H1 (cell line): ENCODE data around the gene LECT2. TPM values are rescaled to one million over a fixed set of nuclear protein-coding genes. Genes with fewer than 3 reads are reported as not detected.

ENCODE experiments used
- CTCF ChIA-PET: fragments of 300-600 bp; sonication (Branson Sonifier 250); formaldehyde crosslinking; loops from one replicate; lab custom pipeline; 2021; ENCODE audit not compliant: partially characterized antibody; lab: Charles Lee
- POLR2A ChIA-PET: fragments of 300-600 bp; sonication (Branson Sonifier 250); formaldehyde crosslinking; loops from one replicate; lab custom pipeline; 2021; ENCODE audit warnings: inconsistent platforms; ENCODE audit not compliant: partially characterized antibody; lab: Charles Lee
- DNase-seq, 2 experiments: peaks; one replicate each; pipeline versions ENCODE4 v3.0.0 to v3.0.0-alpha.2; 2010 to 2022; ENCODE audit warnings: low spot score in 2 of 2, low read depth in 1 of 2, mixed read lengths in 1 of 2
- FAIRE-seq: peaks from 2 replicates; lab custom pipeline; 2011; peaks lifted over from hg19 to GRCh38; lab: Jason Lieb, UNC
- H2AFZ ChIP-seq: 2 replicates; pipeline ENCODE4 v1.8.1; 2012; ENCODE audit warnings: low read length, inconsistent platforms
- H2AK5ac ChIP-seq: 2 replicates; pipeline ENCODE4 v1.6.1; 2013; ENCODE audit warnings: low read depth, low read length
- H2BK120ac ChIP-seq: replicated peaks from 2 replicates; pipeline ENCODE3; 2013; ENCODE audit warnings: low read depth, low read length, inconsistent platforms
- H2BK12ac ChIP-seq: 2 replicates; pipeline ENCODE4 v1.6.1; 2013; ENCODE audit warnings: low read depth, low read length
- H2BK15ac ChIP-seq: 2 replicates; pipeline ENCODE4 v1.6.1; 2013; ENCODE audit warnings: low read length
- H2BK20ac ChIP-seq: 2 replicates; pipeline ENCODE4 v1.6.1; 2013; ENCODE audit warnings: low read length
- H2BK5ac ChIP-seq: 2 replicates; pipeline ENCODE4 v1.6.1; 2013; ENCODE audit warnings: low read depth, low read length
- H3K14ac ChIP-seq: 2 replicates; pipeline ENCODE4 v1.6.1; 2013; ENCODE audit warnings: inconsistent platforms; ENCODE audit not compliant: insufficient read length
- H3K18ac ChIP-seq: 2 replicates; pipeline ENCODE4 v1.6.1; 2013; ENCODE audit warnings: low read length; ENCODE audit errors: extremely low read depth
- H3K23ac ChIP-seq: 2 replicates; pipeline ENCODE4 v1.6.1; 2013; ENCODE audit warnings: inconsistent platforms; ENCODE audit not compliant: insufficient read length
- H3K23me2 ChIP-seq: 2 replicates; pipeline ENCODE4 v1.6.1; 2013; ENCODE audit warnings: low read depth, low read length
- H3K27ac ChIP-seq: 2 replicates; pipeline ENCODE4 v1.6.1; 2011; ENCODE audit warnings: low read depth, low read length, inconsistent platforms
- H3K27me3 ChIP-seq, 4 experiments: replicated peaks in 1 of 4; 1 replicate in 1 of 4; 2 replicates in 3 of 4; pipeline versions ENCODE4 v1.6.1 to v1.8.1; 2011 to 2013; ENCODE audit warnings: low read length in 3 of 4, mild to moderate bottlenecking in 3 of 4, inconsistent platforms in 2 of 4, mixed read lengths in 2 of 4, moderate library complexity in 1 of 4; ENCODE audit not compliant: control insufficient read depth in 3 of 4, insufficient read depth in 3 of 4; ENCODE audit errors: extremely low read depth in 1 of 4
- H3K36me3 ChIP-seq, 4 experiments: 2 replicates each; pipeline versions ENCODE4 v1.6.1 to v1.8.1; 2011 to 2013; ENCODE audit warnings: mild to moderate bottlenecking in 4 of 4, low read length in 3 of 4, moderate library complexity in 2 of 4, control low read depth in 1 of 4, inconsistent platforms in 1 of 4; ENCODE audit not compliant: insufficient read depth in 4 of 4, control insufficient read depth in 2 of 4
- H3K4ac ChIP-seq: replicated peaks from 2 replicates; pipeline ENCODE3; 2013; ENCODE audit warnings: low read length, low read depth, mixed read lengths, inconsistent platforms; ENCODE audit not compliant: insufficient read length
- H3K4me1 ChIP-seq, 4 experiments: replicated peaks in 1 of 4; 1 replicate in 1 of 4; 2 replicates in 3 of 4; pipeline versions ENCODE4 v1.6.1 to v1.8.1; 2011 to 2013; ENCODE audit warnings: low read length in 3 of 4, inconsistent platforms in 2 of 4, mixed read lengths in 1 of 4; ENCODE audit not compliant: insufficient read depth in 4 of 4, control insufficient read depth in 3 of 4
- H3K4me2 ChIP-seq, 2 experiments: 2 replicates each; pipeline versions ENCODE4 v1.6.1 to v1.8.1; 2011 to 2013; ENCODE audit warnings: low read depth in 2 of 2, low read length in 2 of 2, control low read depth in 1 of 2, inconsistent platforms in 1 of 2, mild to moderate bottlenecking in 1 of 2; ENCODE audit not compliant: insufficient read depth in 1 of 2
- H3K4me3 ChIP-seq, 4 experiments: fragments of 200-600, 300-600 bp in 1 of 4; sonication (generic), shearing (Covaris generic), sonication (Bioruptor Twin) in 1 of 4; 2 replicates each; pipeline versions ENCODE4 v1.5.1 to v1.8.1; 2011 to 2016; ENCODE audit warnings: low read length in 4 of 4, low read depth in 3 of 4, control low read depth in 2 of 4, inconsistent platforms in 2 of 4, mild to moderate bottlenecking in 2 of 4, mixed read lengths in 1 of 4, moderate library complexity in 1 of 4; ENCODE audit not compliant: insufficient read depth in 2 of 4; ENCODE audit errors: extremely low read depth in 1 of 4
- H3K56ac ChIP-seq: replicated peaks from 2 replicates; pipeline ENCODE3; 2013; ENCODE audit warnings: low read depth, mild to moderate bottlenecking, mixed read lengths, low read length, inconsistent platforms; ENCODE audit not compliant: insufficient read length
- H3K79me1 ChIP-seq: 2 replicates; pipeline ENCODE4 v1.6.1; 2013; ENCODE audit warnings: low read depth, low read length, control low read depth
- H3K79me2 ChIP-seq, 2 experiments: 2 replicates each; pipeline versions ENCODE4 v1.6.1 to v1.8.1; 2012 to 2013; ENCODE audit warnings: low read length in 2 of 2, mild to moderate bottlenecking in 2 of 2, inconsistent platforms in 1 of 2; ENCODE audit not compliant: insufficient read depth in 2 of 2, control insufficient read depth in 1 of 2
- H3K9ac ChIP-seq, 4 experiments: replicated peaks in 1 of 4; 1 replicate in 1 of 4; 2 replicates in 3 of 4; pipeline versions ENCODE4 v1.6.1 to v1.8.1; 2011 to 2013; ENCODE audit warnings: low read depth in 3 of 4, low read length in 3 of 4, control low read depth in 2 of 4, mild to moderate bottlenecking in 2 of 4, moderate library complexity in 2 of 4, inconsistent platforms in 1 of 4; ENCODE audit errors: extremely low read depth in 1 of 4
- H3K9me3 ChIP-seq, 2 experiments: 2 replicates each; pipeline versions ENCODE4 v1.6.1 to v1.8.1; 2012 to 2013; ENCODE audit warnings: mild to moderate bottlenecking in 2 of 2, moderate library complexity in 2 of 2, control low read depth in 1 of 2, inconsistent platforms in 1 of 2, low read depth in 1 of 2, low read length in 1 of 2, mixed read lengths in 1 of 2; ENCODE audit not compliant: insufficient read depth in 2 of 2
- H4K20me1 ChIP-seq, 2 experiments: replicated peaks in 1 of 2; 2 replicates each; pipeline versions ENCODE3 to v1.8.1; 2011 to 2013; ENCODE audit warnings: inconsistent platforms in 2 of 2, low read length in 2 of 2, mild to moderate bottlenecking in 1 of 2; ENCODE audit not compliant: insufficient read depth in 2 of 2, control insufficient read depth in 1 of 2
- H4K5ac ChIP-seq: 2 replicates; pipeline ENCODE4 v1.6.1; 2013; ENCODE audit warnings: low read length, low read depth, mixed read lengths, inconsistent platforms; ENCODE audit not compliant: insufficient read length
- H4K8ac ChIP-seq: 2 replicates; pipeline ENCODE4 v1.8.0; 2013; ENCODE audit warnings: mild to moderate bottlenecking, moderate library complexity, low read length, inconsistent platforms; ENCODE audit not compliant: insufficient read depth; ENCODE audit errors: extremely low read depth
- H4K91ac ChIP-seq: replicated peaks from 2 replicates; pipeline ENCODE3; 2013; ENCODE audit warnings: low read length, mixed read lengths, inconsistent platforms; ENCODE audit not compliant: insufficient read length
- ASH2L ChIP-seq: fragments of 200-600, 300-600 bp; sonication (generic); IDR thresholded peaks from one replicate; pipeline ENCODE4 v1.7.1; 2017; ENCODE audit warnings: low read length
- HDAC6 ChIP-seq: IDR thresholded peaks from one replicate; pipeline ENCODE4 v1.7.1; 2012; ENCODE audit warnings: low read depth, mild to moderate bottlenecking, inconsistent platforms, low read length, moderate library complexity
- SAP30 ChIP-seq: fragments of 300-600 bp; sonication (generic); IDR thresholded peaks from 2 replicates; pipeline ENCODE4 v1.7.1; 2012; ENCODE audit warnings: low read length, moderate library complexity, mild to moderate bottlenecking, inconsistent platforms; ENCODE audit not compliant: insufficient read depth, insufficient replicate concordance
- SIN3A ChIP-seq, 2 experiments: IDR thresholded peaks in 1 of 2; conservative IDR thresholded peaks in 1 of 2; 2 replicates each; pipeline ENCODE4 v1.6.1; 2011 to 2012; ENCODE audit warnings: low read length in 2 of 2, improper control_type of control experiment in 1 of 2, low read depth in 1 of 2, mild to moderate bottlenecking in 1 of 2
- SIRT6 ChIP-seq: IDR thresholded peaks from one replicate; pipeline ENCODE4 v1.7.1; 2012; ENCODE audit warnings: low read length, inconsistent platforms
- TAF1 ChIP-seq: IDR thresholded peaks from 2 replicates; pipeline ENCODE4 v1.6.1; 2011; ENCODE audit warnings: mild to moderate bottlenecking, low read depth, low read length
- WGBS, 2 experiments: shearing (Covaris generic) in 1 of 2; methylation state at CpG; one replicate each; pipeline versions ENCODE4 v1.1.6 to v1.1.7; 2013 to 2015; ENCODE audit warnings: low lambda C conversion rate in 2 of 2, mixed read lengths in 2 of 2, inconsistent platforms in 1 of 2, low coverage in 1 of 2, missing lambda C conversion rate in 1 of 2; ENCODE audit not compliant: insufficient replicate concordance in 2 of 2, insufficient coverage in 1 of 2, insufficient read length in 1 of 2; ENCODE audit errors: extremely low coverage in 1 of 2, missing lambda C conversion rate in 1 of 2; 5-methylcytosine and 5-hydroxymethylcytosine counted together
- polyA plus RNA-seq, 7 experiments: library from polyadenylated mRNA; depleted of rRNA in 3 of 7; stranded (reverse) in 5 of 7; unstranded in 2 of 7; fragments of >200 nt in 5 of 7; fragments of 200-250 nt in 2 of 7; gene quantifications; 1 replicate in 5 of 7; 2 replicates in 1 of 7; 4 replicates in 1 of 7; pipeline versions ENCODE4 v1.2.1 to v1.2.3, GENCODE V29; 2011 to 2013; ENCODE audit warnings: missing spikeins in 2 of 7, mixed read lengths in 2 of 7
- total RNA-seq: library from RNA; stranded (reverse); fragmentation: NEBNext Ultra II Directional; extraction: Animal tissue kit (Norgen Biotek cat#: 25700); gene quantifications from 2 replicates; pipeline ENCODE4 v1.2.1, GENCODE V29; 2021
- TF ChIP-seq, protein P1 (sequence below): IDR thresholded peaks from 2 replicates; pipeline ENCODE4 v1.6.1; 2011; ENCODE audit warnings: low read length, improper control_type of control experiment
- TF ChIP-seq, protein P2 (sequence below), 3 experiments: IDR thresholded peaks; 1 replicate in 2 of 3; 2 replicates in 1 of 3; pipeline versions ENCODE4 v1.5.1 to v1.6.1; 2011; ENCODE audit warnings: low read length in 3 of 3, mild to moderate bottlenecking in 3 of 3, inconsistent platforms in 2 of 3, low read depth in 1 of 3, moderate library complexity in 1 of 3; ENCODE audit not compliant: insufficient read depth in 1 of 3; ENCODE audit errors: control extremely low read depth in 1 of 3

Gene LECT2
- total and polyA plus RNA-seq, 2 of the 8 experiments (the other 6 are each of a cell fraction or from before 2014, with no cell fraction given): not detected

DNA sequence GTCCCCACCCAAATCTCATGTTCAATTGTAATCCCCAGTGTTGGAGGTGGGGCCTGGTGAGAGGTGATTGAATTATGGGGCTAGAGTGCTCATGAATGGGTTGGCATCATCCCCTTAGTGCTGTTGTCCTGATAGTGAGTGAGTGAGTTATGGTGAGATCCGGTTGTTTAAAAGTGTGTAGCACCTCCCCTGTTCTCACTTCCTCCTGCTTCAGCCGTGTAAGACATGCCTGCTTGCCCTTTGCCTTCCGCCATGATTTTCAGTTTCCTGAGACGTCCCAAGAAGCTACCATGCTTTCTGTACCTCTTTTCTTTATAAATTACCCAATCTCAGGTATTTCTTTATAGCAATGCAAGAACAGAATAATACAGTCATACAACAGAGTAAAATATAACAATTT lies 742 bp upstream of the LECT2 start:
- Histone ChIP-seq H3K9ac (no peak overlapping the region), H3K4me1 (no peaks in the 10 kb centered on the region), H4K20me1 (no peaks in the 10 kb centered on the region), H3K27ac (no peak overlapping the region), H3K79me2 (no peaks in the 10 kb centered on the region), H3K36me3 (no peaks in the 10 kb centered on the region), H3K23me2 (no peaks in the 10 kb centered on the region), H2BK20ac (no peak overlapping the region), H2BK5ac (no peak overlapping the region), H2BK12ac (no peak overlapping the region), H3K18ac (no peak overlapping the region), H2BK120ac (no peak overlapping the region), H4K5ac (no peak overlapping the region), H3K4me3 (no peak overlapping the region), H3K23ac (no peak overlapping the region), H3K4me2 (no peak overlapping the region), H4K91ac (no peak overlapping the region), H3K14ac (no peak overlapping the region), H2BK15ac (no peak overlapping the region), H3K4ac (no peak overlapping the region), H3K9me3 (no peaks in the 10 kb centered on the region), H2AFZ (no peak overlapping the region), H2AK5ac (no peak overlapping the region), H3K27me3 (no peaks in the 10 kb centered on the region; a peak in 1 of 7 replicates), H3K56ac (no peak overlapping the region), H3K79me1 (no peaks in the 10 kb centered on the region), H4K8ac (no peak overlapping the region)
- no peak for FAIRE-seq
- DNase-seq: no peak
- no peak for TF ChIP-seq SAP30
- no peak for TF ChIP-seq ASH2L
- TF ChIP-seq, protein P1, sequence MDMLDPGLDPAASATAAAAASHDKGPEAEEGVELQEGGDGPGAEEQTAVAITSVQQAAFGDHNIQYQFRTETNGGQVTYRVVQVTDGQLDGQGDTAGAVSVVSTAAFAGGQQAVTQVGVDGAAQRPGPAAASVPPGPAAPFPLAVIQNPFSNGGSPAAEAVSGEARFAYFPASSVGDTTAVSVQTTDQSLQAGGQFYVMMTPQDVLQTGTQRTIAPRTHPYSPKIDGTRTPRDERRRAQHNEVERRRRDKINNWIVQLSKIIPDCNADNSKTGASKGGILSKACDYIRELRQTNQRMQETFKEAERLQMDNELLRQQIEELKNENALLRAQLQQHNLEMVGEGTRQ: no peak
- TF ChIP-seq HDAC6: no peak
- TF ChIP-seq, protein P2, sequence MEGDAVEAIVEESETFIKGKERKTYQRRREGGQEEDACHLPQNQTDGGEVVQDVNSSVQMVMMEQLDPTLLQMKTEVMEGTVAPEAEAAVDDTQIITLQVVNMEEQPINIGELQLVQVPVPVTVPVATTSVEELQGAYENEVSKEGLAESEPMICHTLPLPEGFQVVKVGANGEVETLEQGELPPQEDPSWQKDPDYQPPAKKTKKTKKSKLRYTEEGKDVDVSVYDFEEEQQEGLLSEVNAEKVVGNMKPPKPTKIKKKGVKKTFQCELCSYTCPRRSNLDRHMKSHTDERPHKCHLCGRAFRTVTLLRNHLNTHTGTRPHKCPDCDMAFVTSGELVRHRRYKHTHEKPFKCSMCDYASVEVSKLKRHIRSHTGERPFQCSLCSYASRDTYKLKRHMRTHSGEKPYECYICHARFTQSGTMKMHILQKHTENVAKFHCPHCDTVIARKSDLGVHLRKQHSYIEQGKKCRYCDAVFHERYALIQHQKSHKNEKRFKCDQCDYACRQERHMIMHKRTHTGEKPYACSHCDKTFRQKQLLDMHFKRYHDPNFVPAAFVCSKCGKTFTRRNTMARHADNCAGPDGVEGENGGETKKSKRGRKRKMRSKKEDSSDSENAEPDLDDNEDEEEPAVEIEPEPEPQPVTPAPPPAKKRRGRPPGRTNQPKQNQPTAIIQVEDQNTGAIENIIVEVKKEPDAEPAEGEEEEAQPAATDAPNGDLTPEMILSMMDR (IDR thresholded peaks at IDR 0.05; ENCODE audit: control extremely low read depth in 1 of 3, insufficient read depth in 1 of 3, low read depth in 1 of 3, low read length in 3 of 3): no peak
- TF ChIP-seq SIRT6: no peak
- TF ChIP-seq SIN3A (conservative IDR thresholded peaks at IDR 0.05 in 1 of 2, IDR thresholded peaks at IDR 0.05 in 1 of 2; ENCODE audit: low read depth in 1 of 2, low read length in 2 of 2): no peak
- no peak for TF ChIP-seq TAF1
- WGBS, 2 experiments: 96% methylated on average over 4 of the region's 4 CpGs; no CpG with 5 or more reads in 1 of the 2 experiments
- ChIA-PET POLR2A (no interaction called here), CTCF (interaction anchor here (0.7 to 1.3 kb wide), 3 partner anchors 10 to 127 kb away, joined by 3 read pairs; no protein-coding TSS in a partner anchor)
